Urinary bladder (tissue), 4 donors: ENCODE measurements around the gene TFF2. TPM values are rescaled to one million over a fixed set of nuclear protein-coding genes. Genes with fewer than 3 reads are reported as not detected.

ENCODE experiments used
- DNase-seq: peaks from one replicate; pipeline ENCODE4 v3.0.0-alpha.2; 2015; ENCODE audit errors: extremely low spot score
- H3K27ac ChIP-seq: one replicate; pipeline ENCODE4 v1.5.1; 2013; ENCODE audit warnings: low read depth, mild to moderate bottlenecking, moderate library complexity
- H3K36me3 ChIP-seq: one replicate; pipeline ENCODE4 v1.6.1; 2013; ENCODE audit warnings: mild to moderate bottlenecking, moderate library complexity; ENCODE audit not compliant: insufficient read depth
- H3K4me1 ChIP-seq: one replicate; pipeline ENCODE4 v1.6.1; 2013; ENCODE audit warnings: mild to moderate bottlenecking, moderate library complexity; ENCODE audit not compliant: insufficient read depth
- H3K4me3 ChIP-seq: one replicate; pipeline ENCODE4 v1.5.1; 2013; ENCODE audit warnings: low read depth, low read length
- WGBS: extraction: QIAGEN DNeasy Blood & Tissue Kit; methylation state at CpG from one replicate; pipeline ENCODE4 v1.1.7; 2013; 5-methylcytosine and 5-hydroxymethylcytosine counted together
- polyA plus RNA-seq: library from polyadenylated mRNA; stranded (reverse); fragments of 200-250 nt; gene quantifications from one replicate; pipeline ENCODE4 v1.2.3, GENCODE V29; 2013
- total RNA-seq: library from RNA; depleted of rRNA; stranded (reverse); fragments of >200 nt; gene quantifications from one replicate; pipeline ENCODE4 v1.2.3, GENCODE V29; 2014
- donor health status: healthy with polysubstance abuse.
- donor health status: healthy.

Gene TFF2
- total and polyA plus RNA-seq, 2 donors = not detected

DNA sequence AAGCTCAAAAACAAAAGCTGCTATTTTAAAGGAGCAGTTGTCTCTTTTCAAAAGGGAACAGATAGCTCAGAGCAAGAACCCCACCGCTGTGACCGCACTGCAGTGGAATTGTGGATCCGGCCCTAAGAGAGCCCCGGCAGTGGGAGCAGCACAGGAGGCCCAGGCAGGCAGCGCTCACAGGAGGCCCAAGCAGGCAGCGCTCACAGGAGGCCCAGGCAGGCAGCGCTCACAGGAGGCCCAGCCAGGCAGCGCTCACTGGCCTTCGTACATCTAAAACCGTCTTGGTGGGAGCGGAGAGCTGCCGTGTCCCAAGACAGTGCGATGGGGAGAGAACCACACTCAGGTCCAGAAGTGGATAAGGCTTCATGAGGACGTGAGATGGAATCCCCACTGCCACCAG is 39.6 kb downstream of the TFF2 start:
- Histone ChIP-seq H3K4me3 (no peak overlapping the region), H3K36me3 (no peaks in the 10 kb centered on the region), H3K27ac (no peak overlapping the region), H3K4me1 (no peaks in the 10 kb centered on the region)
- WGBS = 91% methylated on average over 14 of the region's 14 CpGs
- DNase-seq = no peak

GRCh38 chr21:42310411-42311001 is 40.3 kb downstream of the TFF2 start:
- WGBS = 68% methylated on average over 12 of the region's 12 CpGs
- no peaks in the 10 kb centered on the region for H3K4me1 ChIP-seq
- no peak for DNase-seq
- no peaks in the 10 kb centered on the region for H3K36me3 ChIP-seq
- H3K4me3 ChIP-seq = no peak overlapping the region
- H3K27ac ChIP-seq = no peak overlapping the region

- no peaks in the 10 kb centered on the region for H3K36me3 ChIP-seq
- no peak overlapping the region for H3K4me3 ChIP-seq
- no peak overlapping the region for H3K27ac ChIP-seq
- DNase-seq = no peak
- no peaks in the 10 kb centered on the region for H3K4me1 ChIP-seq
- WGBS = 10% methylated on average over 22 of the region's 22 CpGs
These were observed 41.0 kb downstream of the TFF2 start for GRCh38 chr21:42309753-42310213.

- no peak overlapping the region for H3K27ac ChIP-seq
- WGBS = 51% methylated on average over 23 of the region's 23 CpGs
- no peak overlapping the region for H3K4me3 ChIP-seq
- no peaks in the 10 kb centered on the region for H3K4me1 ChIP-seq
- no peak for DNase-seq
- no peaks in the 10 kb centered on the region for H3K36me3 ChIP-seq
These were observed 41.7 kb downstream of the TFF2 start for GRCh38 chr21:42308914-42309752.

GRCh38 chr21:42308161-42308913 is 42.5 kb downstream of the TFF2 start:
- 81% methylated on average over 17 of the region's 17 CpGs for WGBS

GRCh38 chr21:42307106-42307505 is 43.7 kb downstream of the TFF2 start:
- WGBS = 76% methylated on average over 5 of the region's 5 CpGs
- DNase-seq = no peak
- H3K4me1 ChIP-seq = no peaks in the 10 kb centered on the region
- no peak overlapping the region for H3K27ac ChIP-seq
- H3K36me3 ChIP-seq = no peaks in the 10 kb centered on the region
- H3K4me3 ChIP-seq = no peak overlapping the region

More at GRCh38 chr21:42308161-42308913, 42.5 kb downstream of the TFF2 start:
- Histone ChIP-seq H3K36me3 (no peaks in the 10 kb centered on the region), H3K4me3 (no peak overlapping the region), H3K4me1 (no peaks in the 10 kb centered on the region), H3K27ac (no peak overlapping the region)
- no peak for DNase-seq

GRCh38 chr21:42306366-42307035 is 44.3 kb downstream of the TFF2 start:
- DNase-seq = no peak
- no peak overlapping the region for H3K27ac ChIP-seq
- 70% methylated on average over 17 of the region's 17 CpGs for WGBS
- no peaks in the 10 kb centered on the region for H3K36me3 ChIP-seq
- H3K4me1 ChIP-seq = no peaks in the 10 kb centered on the region
- no peak overlapping the region for H3K4me3 ChIP-seq

GRCh38 chr21:42305707-42306147 is 45.1 kb downstream of the TFF2 start:
- WGBS = 93% methylated on average over 33 of the region's 33 CpGs
- no peaks in the 10 kb centered on the region for H3K36me3 ChIP-seq
- no peak for DNase-seq
- H3K4me3 ChIP-seq = no peak overlapping the region
- no peaks in the 10 kb centered on the region for H3K4me1 ChIP-seq
- no peak overlapping the region for H3K27ac ChIP-seq

- no peak for DNase-seq
- H3K27ac ChIP-seq = no peak overlapping the region
- H3K36me3 ChIP-seq = no peaks in the 10 kb centered on the region
- no peaks in the 10 kb centered on the region for H3K4me1 ChIP-seq
- H3K4me3 ChIP-seq = no peak overlapping the region
- 81% methylated on average over 22 of the region's 22 CpGs for WGBS
These were observed 46.0 kb downstream of the TFF2 start for GRCh38 chr21:42304556-42305454.

DNA sequence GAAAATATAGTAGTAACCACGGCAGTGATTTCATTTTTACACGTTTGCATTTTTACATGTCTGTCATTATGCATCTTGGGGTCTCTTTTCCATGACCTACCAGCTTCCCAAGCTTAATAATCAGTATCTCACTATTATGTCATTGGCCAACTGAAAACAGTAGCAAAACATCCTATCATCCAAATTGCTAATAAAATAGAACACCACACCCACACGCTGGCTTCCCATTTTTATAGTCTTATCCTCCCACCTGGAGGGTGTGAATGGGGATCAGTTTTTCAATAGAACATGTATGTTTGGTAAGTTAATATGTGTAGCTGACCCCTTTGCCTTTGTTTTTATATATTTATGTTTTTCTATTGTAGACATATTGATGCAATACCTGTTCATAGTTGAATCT is 47.4 kb downstream of the TFF2 start:
- Histone ChIP-seq H3K4me3 (no peak overlapping the region), H3K36me3 (no peaks in the 10 kb centered on the region), H3K4me1 (no peaks in the 10 kb centered on the region), H3K27ac (no peak overlapping the region)
- 72% methylated on average over 3 of the region's 3 CpGs for WGBS
- no peak for DNase-seq

DNA sequence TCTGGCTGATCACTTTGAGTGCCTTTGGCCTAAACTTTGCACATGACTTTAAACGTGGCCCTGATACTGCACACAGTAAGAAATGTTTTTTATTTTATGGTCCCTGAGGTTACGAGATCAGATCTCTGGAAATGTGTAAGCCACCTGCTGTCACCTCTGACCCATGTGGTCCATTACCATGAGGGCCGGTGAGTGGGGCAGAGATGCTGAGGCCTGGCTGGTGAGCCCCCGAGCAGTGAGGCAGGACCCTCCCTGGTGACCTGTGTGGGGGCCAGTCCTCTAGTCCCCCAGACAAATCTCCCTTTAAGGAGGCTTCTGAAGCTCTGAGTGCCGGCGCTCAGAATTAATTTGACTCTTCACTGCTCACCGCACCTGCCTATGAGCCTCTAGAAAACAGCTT is 48.0 kb downstream of the TFF2 start:
- 71% methylated on average over 7 of the region's 7 CpGs for WGBS
- no peak overlapping the region for H3K27ac ChIP-seq
- H3K4me3 ChIP-seq = no peak overlapping the region
- H3K36me3 ChIP-seq = no peaks in the 10 kb centered on the region
- no peak for DNase-seq
- H3K4me1 ChIP-seq = no peaks in the 10 kb centered on the region

DNA sequence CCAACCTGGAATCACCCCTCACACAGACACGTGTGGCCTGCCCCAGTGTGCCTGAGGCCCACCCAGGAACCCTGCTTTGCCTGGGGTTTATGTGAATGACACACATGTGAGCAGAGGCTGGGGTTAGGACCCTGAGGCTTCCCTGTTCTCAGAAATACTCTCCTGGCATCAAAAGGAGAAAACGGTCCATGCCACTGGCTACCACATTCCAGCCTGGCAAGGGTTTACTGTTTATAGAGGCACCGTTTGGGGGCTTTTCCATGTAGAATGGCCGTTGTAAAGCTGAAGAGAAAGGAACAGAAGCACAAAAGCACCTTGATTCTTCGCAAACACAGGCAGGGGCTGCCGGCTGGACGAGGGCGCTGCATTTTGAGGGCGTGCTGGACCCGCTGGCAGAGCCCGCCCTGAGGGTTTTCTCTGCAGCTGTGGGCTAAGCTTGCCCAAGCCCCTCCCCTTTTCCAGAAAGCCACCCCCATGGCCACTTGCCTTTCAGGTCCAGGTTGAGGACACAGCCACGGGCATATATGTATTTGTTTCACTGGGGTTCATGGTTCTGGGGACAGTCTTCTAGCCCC is 48.6 kb downstream of the TFF2 start:
- Histone ChIP-seq H3K27ac (no peak overlapping the region), H3K4me1 (no peaks in the 10 kb centered on the region), H3K36me3 (no peaks in the 10 kb centered on the region), H3K4me3 (no peak overlapping the region)
- DNase-seq = no peak
- whole genome bisulfite sequencing = 57% methylated on average over 12 of the region's 12 CpGs
